ENCODE data around the gene FOXR1. TPM values are rescaled to one million over a fixed set of nuclear protein-coding genes. Genes with fewer than 3 reads are reported as not detected.

Gene FOXR1
- not detected for total RNA-seq

- no peak within 1 kb of the TSS for H3K4me3 ChIP-seq
- WGBS = 36% methylated on average over 11 of the region's 33 CpGs
- H3K9me3 ChIP-seq = no peaks in the 10 kb centered on the region
- H3K27ac ChIP-seq (replicated peaks in 1 of 4) = no peak within 1 kb of the TSS
- H3K27me3 ChIP-seq = peaks cover 0 to 20% (median 4%) of the 10 kb centered on the region in 4 donors
- intact Hi-C loops (cut with DNase I) = no loop called here
- no peaks in the 10 kb centered on the region for H3K4me1 ChIP-seq
- no peaks in the 10 kb centered on the region for H3K36me3 ChIP-seq
- no peak for DNase-seq (ENCODE audit: extremely low spot score)
- TF ChIP-seq POLR2AphosphoS5 (IDR thresholded peaks at IDR 0.05) = no peak
- TF ChIP-seq CTCF (IDR thresholded peaks at IDR 0.05) = no peak
- no peak for TF ChIP-seq EP300 (IDR thresholded peaks at IDR 0.05)
- no peak for TF ChIP-seq POLR2A (IDR thresholded peaks at IDR 0.05; ENCODE audit: low read depth)
Measured at GRCh38 chr11:118971646-118972045, at the start of gene FOXR1. Gene FOXR1 (plus strand): TSS chr11:118971761. CDS start chr11:118971932, 171 bp downstream.

- intact Hi-C loops (cut with DNase I) = loop anchor here (2.0 kb wide), 1 partner anchor 13 kb away; no protein-coding TSS in a partner anchor
- peak in 1 of 2 donors; percentile 88 for TF ChIP-seq POLR2AphosphoS5 (IDR thresholded peaks at IDR 0.05)
- TF ChIP-seq EP300 (IDR thresholded peaks at IDR 0.05) = no peak
- peak; percentile 58 for TF ChIP-seq POLR2A (IDR thresholded peaks at IDR 0.05; ENCODE audit: low read depth)
- TF ChIP-seq CTCF (IDR thresholded peaks at IDR 0.05) = no peak
- Histone ChIP-seq H3K4me3 (peak overlapping the region; percentile 93 to 97 (median 94)), H3K4me1 (peaks cover 76 to 87% (median 84%) of the 10 kb centered on the region in 4 donors), H3K27me3 (no peaks in the 10 kb centered on the region), H3K27ac (replicated peaks in 1 of 4) (peak overlapping the region; percentile 90 to 98 (median 96)), H3K9me3 (no peaks in the 10 kb centered on the region), H3K36me3 (no peaks in the 10 kb centered on the region)
- DNase-seq (ENCODE audit: extremely low spot score) = no peak
- WGBS = no CpG with 5 or more reads among the region's 20 CpGs
Measured at GRCh38 chr11:118921929-118922744, 49.4 kb upstream of the FOXR1 start.

GRCh38 chr11:118922745-118923627, 48.6 kb upstream of the FOXR1 start:
- Histone ChIP-seq H3K27ac (replicated peaks in 1 of 4) (peak overlapping the region; percentile 90 to 98 (median 96)), H3K27me3 (no peaks in the 10 kb centered on the region), H3K9me3 (no peaks in the 10 kb centered on the region), H3K4me1 (peaks cover 74 to 87% (median 84%) of the 10 kb centered on the region in 4 donors), H3K4me3 (peak overlapping the region; percentile 93 to 97 (median 94)), H3K36me3 (no peaks in the 10 kb centered on the region)
- no peak for TF ChIP-seq EP300 (IDR thresholded peaks at IDR 0.05)
- TF ChIP-seq POLR2A (IDR thresholded peaks at IDR 0.05; ENCODE audit: low read depth) = no peak
- TF ChIP-seq CTCF (IDR thresholded peaks at IDR 0.05) = no peak
- TF ChIP-seq POLR2AphosphoS5 (IDR thresholded peaks at IDR 0.05) = no peak
- intact Hi-C loops (cut with DNase I) = loop anchor here (2.0 kb wide), 1 partner anchor 14 kb away; no protein-coding TSS in a partner anchor
- no peak for DNase-seq (ENCODE audit: extremely low spot score)
- WGBS = 34% methylated on average over 8 of the region's 9 CpGs

GRCh38 chr11:118923721-118924587, 47.6 kb upstream of the FOXR1 start:
- Histone ChIP-seq H3K4me1 (peaks cover 68 to 82% (median 79%) of the 10 kb centered on the region in 4 donors), H3K9me3 (no peaks in the 10 kb centered on the region), H3K4me3 (peak overlapping the region; percentile 93 to 97 (median 94)), H3K27me3 (no peaks in the 10 kb centered on the region), H3K36me3 (no peaks in the 10 kb centered on the region), H3K27ac (replicated peaks in 1 of 4) (peak overlapping the region; percentile 90 to 98 (median 96))
- no peak for TF ChIP-seq EP300 (IDR thresholded peaks at IDR 0.05)
- no peak for TF ChIP-seq POLR2A (IDR thresholded peaks at IDR 0.05; ENCODE audit: low read depth)
- no peak for TF ChIP-seq POLR2AphosphoS5 (IDR thresholded peaks at IDR 0.05)
- TF ChIP-seq CTCF (IDR thresholded peaks at IDR 0.05) = no peak
- 8% methylated on average over 6 of the region's 7 CpGs for WGBS
- intact Hi-C loops (cut with DNase I) = loop anchor here (2.0 kb wide), 1 partner anchor 15 kb away; no protein-coding TSS in a partner anchor
- no peak for DNase-seq (ENCODE audit: extremely low spot score)
